ENCODE data around the gene OPRM1.

OPRM1 gene

GRCh38 chr6:154285826-154286225, 246.8 kb downstream of the OPRM1 start:
- Histone ChIP-seq H3K9ac (no peak overlapping the region), H3K4me3 (ENCODE audit: low read depth, low read length) (no peak overlapping the region), H3K27ac (no peak overlapping the region), H3K4me2 (ENCODE audit: low read length) (no peak overlapping the region), H3K79me2 (no peaks in the 10 kb centered on the region), H3K4me1 (no peaks in the 10 kb centered on the region), H3K27me3 (ENCODE audit: control insufficient read depth, insufficient read depth, low read length) (no peaks in the 10 kb centered on the region), H3K36me3 (ENCODE audit: control insufficient read depth, insufficient read depth, low read length) (no peaks in the 10 kb centered on the region), H3K9me3 (ENCODE audit: control insufficient read depth, low read length) (no peaks in the 10 kb centered on the region), H2AFZ (no peak overlapping the region)
- TF ChIP-seq, protein P1, sequence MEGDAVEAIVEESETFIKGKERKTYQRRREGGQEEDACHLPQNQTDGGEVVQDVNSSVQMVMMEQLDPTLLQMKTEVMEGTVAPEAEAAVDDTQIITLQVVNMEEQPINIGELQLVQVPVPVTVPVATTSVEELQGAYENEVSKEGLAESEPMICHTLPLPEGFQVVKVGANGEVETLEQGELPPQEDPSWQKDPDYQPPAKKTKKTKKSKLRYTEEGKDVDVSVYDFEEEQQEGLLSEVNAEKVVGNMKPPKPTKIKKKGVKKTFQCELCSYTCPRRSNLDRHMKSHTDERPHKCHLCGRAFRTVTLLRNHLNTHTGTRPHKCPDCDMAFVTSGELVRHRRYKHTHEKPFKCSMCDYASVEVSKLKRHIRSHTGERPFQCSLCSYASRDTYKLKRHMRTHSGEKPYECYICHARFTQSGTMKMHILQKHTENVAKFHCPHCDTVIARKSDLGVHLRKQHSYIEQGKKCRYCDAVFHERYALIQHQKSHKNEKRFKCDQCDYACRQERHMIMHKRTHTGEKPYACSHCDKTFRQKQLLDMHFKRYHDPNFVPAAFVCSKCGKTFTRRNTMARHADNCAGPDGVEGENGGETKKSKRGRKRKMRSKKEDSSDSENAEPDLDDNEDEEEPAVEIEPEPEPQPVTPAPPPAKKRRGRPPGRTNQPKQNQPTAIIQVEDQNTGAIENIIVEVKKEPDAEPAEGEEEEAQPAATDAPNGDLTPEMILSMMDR (IDR thresholded peaks at IDR 0.05), result no peak

DNA sequence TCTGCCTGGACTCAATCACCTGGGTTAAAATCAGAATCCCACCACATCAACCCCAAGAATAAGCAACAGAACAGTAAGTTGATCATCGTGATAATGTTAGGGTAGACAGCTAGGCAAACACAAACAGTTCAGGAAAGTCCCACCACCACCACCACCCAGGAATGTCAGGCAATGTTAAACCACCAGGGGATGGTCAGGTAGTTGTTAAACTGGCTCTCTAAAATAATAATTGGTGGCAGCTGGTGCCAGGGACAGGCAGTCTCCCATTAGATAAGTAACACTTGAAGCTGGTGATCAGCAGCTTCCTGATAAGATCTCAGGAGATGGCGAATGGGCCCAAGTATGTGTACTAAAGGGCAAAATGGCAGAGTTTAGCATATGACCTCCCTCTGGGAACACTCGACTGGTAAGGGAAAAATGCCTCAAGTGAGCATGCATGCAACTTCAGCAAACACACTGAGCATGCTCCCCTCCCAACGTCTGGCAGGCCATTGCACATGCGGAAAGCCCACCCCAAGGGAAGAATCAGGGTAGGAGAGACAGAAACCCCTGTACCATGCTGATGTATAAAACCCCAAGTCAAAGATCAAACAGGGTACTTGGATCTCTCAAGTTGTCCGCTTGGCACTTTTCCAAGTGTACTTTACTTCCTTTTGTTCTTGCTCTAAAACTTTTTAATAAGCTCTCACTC, 250.9 kb downstream of the OPRM1 start:
- TF ChIP-seq, protein P1 (IDR thresholded peaks at IDR 0.05), result no peak
- Histone ChIP-seq H3K27me3 (ENCODE audit: control insufficient read depth, insufficient read depth, low read length) (no peaks in the 10 kb centered on the region), H3K9ac (no peak overlapping the region)

GRCh38 chr6:154292066-154292465, 253.0 kb downstream of the OPRM1 start:
- H3K27me3 ChIP-seq (ENCODE audit: control insufficient read depth, insufficient read depth, low read length), result no peaks in the 10 kb centered on the region
- no peaks in the 10 kb centered on the region for H3K4me1 ChIP-seq
- H3K4me3 ChIP-seq (ENCODE audit: low read depth, low read length), result no peak overlapping the region
- H3K9me3 ChIP-seq (ENCODE audit: control insufficient read depth, low read length), result no peaks in the 10 kb centered on the region
- H3K79me2 ChIP-seq, result no peaks in the 10 kb centered on the region
- no peak overlapping the region for H3K4me2 ChIP-seq (ENCODE audit: low read length)
- no peak overlapping the region for H3K27ac ChIP-seq
- H2AFZ ChIP-seq, result no peak overlapping the region
- TF ChIP-seq, protein P1 (IDR thresholded peaks at IDR 0.05), result no peak
- H3K36me3 ChIP-seq (ENCODE audit: control insufficient read depth, insufficient read depth, low read length), result no peaks in the 10 kb centered on the region
- no peak overlapping the region for H3K9ac ChIP-seq

More for the DNA sequence above, 250.9 kb downstream of the OPRM1 start:
- no peaks in the 10 kb centered on the region for H3K9me3 ChIP-seq (ENCODE audit: control insufficient read depth, low read length)
- no peak overlapping the region for H3K4me2 ChIP-seq (ENCODE audit: low read length)
- no peaks in the 10 kb centered on the region for H3K36me3 ChIP-seq (ENCODE audit: control insufficient read depth, insufficient read depth, low read length)
- no peak overlapping the region for H3K27ac ChIP-seq
- H3K79me2 ChIP-seq, result no peaks in the 10 kb centered on the region
- H3K4me3 ChIP-seq (ENCODE audit: low read depth, low read length), result no peak overlapping the region
- no peaks in the 10 kb centered on the region for H3K4me1 ChIP-seq
- no peak overlapping the region for H2AFZ ChIP-seq

GRCh38 chr6:154292855-154293519, 253.9 kb downstream of the OPRM1 start:
- Histone ChIP-seq H3K27ac (no peak overlapping the region), H3K27me3 (ENCODE audit: control insufficient read depth, insufficient read depth, low read length) (no peaks in the 10 kb centered on the region), H3K4me3 (ENCODE audit: low read depth, low read length) (no peak overlapping the region), H3K4me2 (ENCODE audit: low read length) (no peak overlapping the region), H3K9ac (no peak overlapping the region), H3K36me3 (ENCODE audit: control insufficient read depth, insufficient read depth, low read length) (no peaks in the 10 kb centered on the region), H3K79me2 (no peaks in the 10 kb centered on the region), H2AFZ (peak overlapping the region; percentile 10), H3K4me1 (no peaks in the 10 kb centered on the region), H3K9me3 (ENCODE audit: control insufficient read depth, low read length) (no peaks in the 10 kb centered on the region)
- TF ChIP-seq, protein P1 (IDR thresholded peaks at IDR 0.05), result no peak
